CD4-positive, alpha-beta T cell (primary cell): ENCODE measurements around the gene HOMEZ. TPM values are rescaled to one million over a fixed set of nuclear protein-coding genes. Genes with fewer than 3 reads are reported as not detected.

Source experiments
- ATAC-seq: fragments of 200-7000 bp; cut with Tn5 transposase; one replicate; pipeline ENCODE4 v1.10.0; 2022; ENCODE audit warnings: mild to moderate bottlenecking; ENCODE audit not compliant: poor library complexity
- CTCF ChIA-PET: fragments of 350-600 bp; sonication (Branson Sonifier 250); formaldehyde crosslinking; loops from one replicate; lab custom pipeline; 2021; ENCODE audit warnings: antibody characterized with exemption, inconsistent platforms; lab: Charles Lee
- POLR2A ChIA-PET: fragments of 350-600 bp; sonication (Branson Sonifier 250); formaldehyde crosslinking; loops from one replicate; lab custom pipeline; 2021; ENCODE audit warnings: antibody characterized with exemption, inconsistent platforms; lab: Charles Lee
- DNase-seq, 14 experiments: peaks; one replicate each; pipeline ENCODE4 v3.0.0-alpha.2; 2013 to 2020; ENCODE audit warnings: mixed read lengths in 2 of 14
- H3K27ac ChIP-seq, 2 donors: one replicate each; pipeline versions ENCODE4 v1.5.1 to v1.7.0; 2013; ENCODE audit warnings: low read length in 2 of 2, low read depth in 1 of 2, mild to moderate bottlenecking in 1 of 2
- H3K27me3 ChIP-seq, 2 experiments: 1 replicate in 1 of 2; 2 replicates in 1 of 2; pipeline versions ENCODE4 v1.6.1 to v1.7.0; 2013; ENCODE audit warnings: low read length in 2 of 2, control low read depth in 1 of 2, mild to moderate bottlenecking in 1 of 2, moderate library complexity in 1 of 2; ENCODE audit not compliant: insufficient read depth in 2 of 2, control insufficient read depth in 1 of 2
- H3K36me3 ChIP-seq: one replicate; pipeline ENCODE4 v1.6.1; 2013; ENCODE audit warnings: low read length, control low read depth; ENCODE audit not compliant: insufficient read depth
- H3K4me1 ChIP-seq: one replicate; pipeline ENCODE4 v1.6.1; 2013; ENCODE audit warnings: low read length, control low read depth; ENCODE audit not compliant: insufficient read depth
- H3K4me3 ChIP-seq: one replicate; pipeline ENCODE4 v1.5.1; 2013; ENCODE audit warnings: mild to moderate bottlenecking, low read length, moderate library complexity
- H3K9me3 ChIP-seq, 2 experiments: 1 replicate in 1 of 2; 2 replicates in 1 of 2; pipeline versions ENCODE4 v1.6.1 to v1.7.0; 2013; ENCODE audit warnings: low read length in 2 of 2, mild to moderate bottlenecking in 2 of 2, control low read depth in 1 of 2, moderate library complexity in 1 of 2; ENCODE audit not compliant: control insufficient read depth in 1 of 2, insufficient read depth in 1 of 2
- H3K27ac Mint-ChIP-seq: one replicate; pipeline ENCODE4 v1.8.0; 2020; ENCODE audit warnings: mixed read lengths
- H3K27me3 Mint-ChIP-seq: one replicate; pipeline ENCODE4 v1.8.0; 2021; ENCODE audit warnings: mixed read lengths
- H3K36me3 Mint-ChIP-seq: one replicate; pipeline ENCODE4 v1.8.0; 2021; ENCODE audit warnings: low read depth, mixed read lengths
- H3K4me1 Mint-ChIP-seq: one replicate; pipeline ENCODE4 v1.8.0; 2021; ENCODE audit warnings: low read depth, mixed read lengths
- H3K4me3 Mint-ChIP-seq: one replicate; pipeline ENCODE4 v1.8.0; 2020; ENCODE audit warnings: mild to moderate bottlenecking, mixed read lengths
- H3K9me3 Mint-ChIP-seq: one replicate; pipeline ENCODE4 v1.8.0; 2020; ENCODE audit warnings: mixed read lengths
- CTCF ChIP-seq: fragments of 200-600 bp; IDR thresholded peaks from one replicate; pipeline ENCODE4 v1.8.0; 2022; ENCODE audit warnings: antibody characterized with exemption, mild to moderate bottlenecking
- intact Hi-C, 2 experiments: fragments of 100-400 bp; cut with DNase I in 1 of 2; cut with micrococcal nuclease in 1 of 2; formaldehyde crosslinking; loops; one replicate each; pipeline versions ENCODE4 v1.15.1 to v1.9.0; 2023 to 2025; cut with DNase I, micrococcal nuclease
- total RNA-seq, 174 experiments: library from RNA in 2 of 174; stranded (reverse) in 2 of 174; gene quantifications; one replicate each; pipeline ENCODE4 v1.2.3 and lab custom pipeline; 2021 to 2026

HOMEZ gene
- total RNA-seq, 2 experiments from 2014 or later, result 2.0 to 2.8 TPM

- peak overlapping the region; percentile 92 for H3K4me3 Mint-ChIP-seq
- intact Hi-C loops, result loop anchor here (5.0 to 10.0 kb wide), 6 partner anchors 36 to 398 kb away; partner anchors contain the start of genes HOMEZ (in 2 of the 2), ACIN1 (in 1 of the 2), C14orf119 (in 1 of the 2) and PRMT5 (in 1 of the 2)
- no peaks in the 10 kb centered on the region for H3K27me3 Mint-ChIP-seq
- no peaks in the 10 kb centered on the region for H3K9me3 ChIP-seq
- H3K27ac Mint-ChIP-seq, result peak overlapping the region; percentile 92
- POLR2A ChIA-PET, result interaction anchor here (1.0 to 7.0 kb wide), 10 partner anchors 13 to 838 kb away, joined by 3 to 455 read pairs (median 17); partner anchors contain the start of genes ACIN1, BCL2L2, C14orf119 and CEBPE
- ATAC-seq (no peak), DNase-seq (no peak)
- H3K27ac ChIP-seq, result peak overlapping the region in 1 of 2 donors; percentile 70
- peaks cover 32% of the 10 kb centered on the region for H3K4me1 ChIP-seq
- no peaks in the 10 kb centered on the region for H3K27me3 ChIP-seq
- H3K4me3 ChIP-seq, result peak overlapping the region; percentile 87
- H3K4me1 Mint-ChIP-seq, result peaks cover 36% of the 10 kb centered on the region
- peaks cover 32% of the 10 kb centered on the region for H3K36me3 ChIP-seq
- H3K9me3 Mint-ChIP-seq, result no peaks in the 10 kb centered on the region
- peaks cover 50% of the 10 kb centered on the region for H3K36me3 Mint-ChIP-seq
- TF ChIP-seq CTCF, result no peak
- CTCF ChIA-PET, result interaction anchor here (1.1 to 4.1 kb wide), 3 partner anchors 21 to 57 kb away, joined by 4 to 66 read pairs (median 5); partner anchors contain the start of gene PPP1R3E
Measured at GRCh38 chr14:23322568-23323517, 36.9 kb upstream of the HOMEZ start.

- Histone ChIP-seq H3K4me3 (peak overlapping the region; percentile 87), H3K27ac (peak overlapping the region; percentile 70 to 89), H3K36me3 (peaks cover 32% of the 10 kb centered on the region), H3K27me3 (no peaks in the 10 kb centered on the region), H3K9me3 (no peaks in the 10 kb centered on the region), H3K4me1 (peaks cover 29% of the 10 kb centered on the region)
- Mint-ChIP-seq H3K36me3 (peaks cover 50% of the 10 kb centered on the region), H3K27ac (peak overlapping the region; percentile 92), H3K9me3 (no peaks in the 10 kb centered on the region), H3K4me3 (peak overlapping the region; percentile 92), H3K4me1 (peaks cover 35% of the 10 kb centered on the region), H3K27me3 (no peaks in the 10 kb centered on the region)
- POLR2A ChIA-PET, result interaction anchor here (0.6 to 7.0 kb wide), 36 partner anchors 14 to 1120 kb away, joined by 3 to 455 read pairs (median 4); partner anchors contain the start of genes ACIN1, AP1G2, BCL2L2 and C14orf119
- no peak for TF ChIP-seq CTCF
- intact Hi-C loops, result loop anchor here (1.0 to 10.0 kb wide), 9 partner anchors 20 to 397 kb away; partner anchors contain the start of genes HOMEZ (in 2 of the 2), ACIN1 (in 1 of the 2), C14orf119 (in 1 of the 2) and NGDN (in 1 of the 2)
- DNase-seq (peak in 11 of 14 experiments; percentile 8 to 69 (median 35)), ATAC-seq (no peak)
- CTCF ChIA-PET, result interaction anchor here (0.7 to 4.1 kb wide), 10 partner anchors 20 to 894 kb away, joined by 3 to 66 read pairs (median 4); partner anchors contain the start of genes HOMEZ, MDP1 and PPP1R3E
Measured at GRCh38 chr14:23321572-23322547, 35.9 kb upstream of the HOMEZ start.
